HEK293T (cell line): ENCODE measurements around the gene IL32.

ENCODE experiments used
- CTCF ChIA-PET: fragments of 350-600 bp; formaldehyde crosslinking; extraction: SDS; loops from one replicate; lab custom pipeline; 2021; ENCODE audit warnings: antibody characterized with exemption, inconsistent platforms; lab: Yijun Ruan, JAX
- POLR2A ChIA-PET: fragments of 350-600 bp; formaldehyde crosslinking; extraction: SDS; loops from one replicate; lab custom pipeline; 2020; ENCODE audit warnings: antibody characterized with exemption, inconsistent platforms; lab: Yijun Ruan, JAX
- DNase-seq: peaks from one replicate; pipeline ENCODE4 v3.0.0; 2012; ENCODE audit warnings: mixed read lengths; ENCODE audit errors: extremely low spot score
- ARNT ChIP-seq: fragments of 450-650 bp; IDR thresholded peaks from 2 replicates; pipeline ENCODE4 v1.6.1; 2017; ENCODE audit warnings: mild to moderate bottlenecking
- CTBP1 ChIP-seq: fragments of 450-650 bp; IDR thresholded peaks from 2 replicates; pipeline ENCODE4 v1.6.1; 2016; ENCODE audit warnings: borderline replicate concordance
- L3MBTL2 ChIP-seq: fragments of 450-650 bp; conservative IDR thresholded peaks from 2 replicates; pipeline ENCODE4 v1.6.1; 2016; ENCODE audit warnings: mild to moderate bottlenecking
- NFRKB ChIP-seq: fragments of 450-650 bp; IDR thresholded peaks from 2 replicates; pipeline ENCODE4 v1.6.1; 2016; ENCODE audit warnings: mild to moderate bottlenecking, moderate library complexity
- SUZ12 ChIP-seq: fragments of 450-650 bp; IDR thresholded peaks from 2 replicates; pipeline ENCODE4 v1.6.1; 2016; ENCODE audit warnings: mild to moderate bottlenecking
- ZNF384 ChIP-seq: fragments of 450-650 bp; IDR thresholded peaks from 2 replicates; pipeline ENCODE4 v1.6.1; 2016

The IL32 gene

DNA sequence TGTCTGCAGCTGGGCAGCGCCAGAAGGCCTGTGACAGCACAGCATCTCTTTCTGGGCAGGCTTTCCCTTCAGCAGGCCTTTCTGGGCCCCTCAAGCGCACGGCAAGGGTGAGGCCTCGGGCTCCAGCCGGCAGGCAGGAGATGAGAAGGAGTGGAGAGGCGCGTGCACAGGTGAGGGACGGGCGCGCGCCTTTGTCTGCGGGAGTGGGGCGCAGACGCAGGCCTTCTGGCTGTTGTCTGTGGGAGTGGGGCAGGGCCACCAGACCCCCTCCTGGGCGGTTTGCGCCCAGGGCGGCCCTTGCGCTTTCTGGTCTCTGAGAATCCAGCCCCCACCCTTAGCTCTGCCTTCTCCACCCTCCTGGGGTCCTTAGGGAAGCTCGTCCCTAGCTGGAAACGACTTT is 53.4 kb downstream of the IL32 start:
- TF ChIP-seq ARNT (no peak), L3MBTL2 (no peak), NFRKB (no peak), ZNF384 (no peak), CTBP1 (no peak), SUZ12 (no peak)
- CTCF ChIA-PET = no interaction called here
- POLR2A ChIA-PET = interaction anchor here (1.1 to 1.8 kb wide), 2 partner anchors 15 to 99 kb away, joined by 3 to 8 read pairs; partner anchors contain the start of genes TNFRSF12A and ZNF213
- no peak for DNase-seq
